ENCODE measurements around the gene FOXI1.

Gene FOXI1

GRCh38 chr5:170114271-170114670 lies 8.6 kb downstream of the FOXI1 start:
- Histone ChIP-seq H4K20me1 (ENCODE audit: low read depth, low read length) (no peaks in the 10 kb centered on the region), H3K36me3 (ENCODE audit: low read length) (no peaks in the 10 kb centered on the region), H3K9ac (ENCODE audit: low read length) (no peak overlapping the region), H3K27ac (ENCODE audit: low read depth, low read length) (no peak overlapping the region), H3K27me3 (ENCODE audit: low read length) (no peaks in the 10 kb centered on the region), H3K79me2 (ENCODE audit: insufficient read depth, low read length) (no peaks in the 10 kb centered on the region), H3F3A (ENCODE audit: insufficient read depth) (no peaks in the 10 kb centered on the region), H3K4me3 (ENCODE audit: insufficient read depth, low read length, poor library complexity, severe bottlenecking) (no peak overlapping the region), H3K9me3 (ENCODE audit: insufficient read depth, low read length) (no peaks in the 10 kb centered on the region), H3K9me2 (replicated peaks; ENCODE audit: insufficient read depth, low read length) (no peaks in the 10 kb centered on the region), H3K4me2 (ENCODE audit: low read depth, low read length, poor library complexity, severe bottlenecking) (no peak overlapping the region), H2AFZ (ENCODE audit: low read depth, low read length, severe bottlenecking) (no peak overlapping the region)
- TF ChIP-seq CTCF (IDR thresholded peaks at IDR 0.05; ENCODE audit: insufficient read depth, low read length, poor library complexity, severe bottlenecking) (no peak), EZH2phosphoT487 (conservative IDR thresholded peaks at IDR 0.05; ENCODE audit: low read length) (no peak)

- Histone ChIP-seq H3K9me2 (replicated peaks; ENCODE audit: insufficient read depth, low read length) (no peaks in the 10 kb centered on the region), H3K9ac (ENCODE audit: low read length) (no peak overlapping the region), H2AFZ (ENCODE audit: low read depth, low read length, severe bottlenecking) (no peak overlapping the region), H3K27ac (ENCODE audit: low read depth, low read length) (no peak overlapping the region), H4K20me1 (ENCODE audit: low read depth, low read length) (no peaks in the 10 kb centered on the region), H3K36me3 (ENCODE audit: low read length) (no peaks in the 10 kb centered on the region), H3K4me3 (ENCODE audit: insufficient read depth, low read length, poor library complexity, severe bottlenecking) (no peak overlapping the region), H3K9me3 (ENCODE audit: insufficient read depth, low read length) (no peaks in the 10 kb centered on the region), H3K4me2 (ENCODE audit: low read depth, low read length, poor library complexity, severe bottlenecking) (no peak overlapping the region), H3K79me2 (ENCODE audit: insufficient read depth, low read length) (no peaks in the 10 kb centered on the region), H3F3A (ENCODE audit: insufficient read depth) (no peaks in the 10 kb centered on the region), H3K27me3 (ENCODE audit: low read length) (no peaks in the 10 kb centered on the region)
- TF ChIP-seq EZH2phosphoT487 (conservative IDR thresholded peaks at IDR 0.05; ENCODE audit: low read length) (no peak), CTCF (IDR thresholded peaks at IDR 0.05; ENCODE audit: insufficient read depth, low read length, poor library complexity, severe bottlenecking) (no peak)
These were observed 10.2 kb downstream of the FOXI1 start for GRCh38 chr5:170115925-170116324.

- Histone ChIP-seq H3K9me3 (ENCODE audit: insufficient read depth, low read length) (no peaks in the 10 kb centered on the region), H3K4me2 (ENCODE audit: low read depth, low read length, poor library complexity, severe bottlenecking) (no peak overlapping the region), H3K27ac (ENCODE audit: low read depth, low read length) (no peak overlapping the region), H3K79me2 (ENCODE audit: insufficient read depth, low read length) (no peaks in the 10 kb centered on the region), H2AFZ (ENCODE audit: low read depth, low read length, severe bottlenecking) (no peak overlapping the region), H3K9ac (ENCODE audit: low read length) (no peak overlapping the region), H4K20me1 (ENCODE audit: low read depth, low read length) (no peaks in the 10 kb centered on the region), H3K36me3 (ENCODE audit: low read length) (no peaks in the 10 kb centered on the region), H3K4me3 (ENCODE audit: insufficient read depth, low read length, poor library complexity, severe bottlenecking) (no peak overlapping the region), H3F3A (ENCODE audit: insufficient read depth) (no peaks in the 10 kb centered on the region), H3K27me3 (ENCODE audit: low read length) (no peaks in the 10 kb centered on the region), H3K9me2 (replicated peaks; ENCODE audit: insufficient read depth, low read length) (no peaks in the 10 kb centered on the region)
- TF ChIP-seq CTCF (IDR thresholded peaks at IDR 0.05; ENCODE audit: insufficient read depth, low read length, poor library complexity, severe bottlenecking) (no peak), EZH2phosphoT487 (conservative IDR thresholded peaks at IDR 0.05; ENCODE audit: low read length) (no peak)
These were observed 12.0 kb downstream of the FOXI1 start for GRCh38 chr5:170117736-170118135.
